NCI-H510A (cell line): ENCODE data around the gene PCDHGB4.
"Not testable (repeated sequence)": the region's sequence is repeated elsewhere in the genome, so short reads cannot be mapped to it uniquely, and the experiment has no call there.

Source experiments
- DNase-seq: peaks from one replicate; lab custom pipeline; 2025; lab: John Stamatoyannopoulos, UW

PCDHGB4 gene

GRCh38 chr5:141387557-141388311 is at the start of gene PCDHGB4:
Gene PCDHGB4, plus strand, starts transcription at chr5:141387698. Its CDS starts 187 bp downstream, at chr5:141387885.
- not testable (repeated sequence) for DNase-seq

- DNase-seq = no peak
Observed at GRCh38 chr5:141338538-141339306, 48.8 kb upstream of the PCDHGB4 start, which contains the start of gene PCDHGA2. Gene PCDHGA2, plus strand, starts transcription at chr5:141338760.

- DNase-seq = not testable (repeated sequence)
Observed at GRCh38 chr5:141340781-141341354, 46.6 kb upstream of the PCDHGB4 start.

- no peak for DNase-seq
Observed at GRCh38 chr5:141342773-141343172, 44.7 kb upstream of the PCDHGB4 start.

GRCh38 chr5:141343242-141343952 is 44.1 kb upstream of the PCDHGB4 start, which contains the start of gene PCDHGA3:
Gene PCDHGA3, plus strand, starts transcription at chr5:141343829. Its CDS starts 205 bp downstream, at chr5:141344034.
- DNase-seq = no peak

- DNase-seq = no peak
Observed at GRCh38 chr5:141343953-141344463, 43.5 kb upstream of the PCDHGB4 start.

GRCh38 chr5:141345327-141345726 is 42.2 kb upstream of the PCDHGB4 start:
- DNase-seq = no peak

- DNase-seq = not testable (repeated sequence)
Observed at GRCh38 chr5:141346017-141346416, 41.5 kb upstream of the PCDHGB4 start.

- no peak for DNase-seq
Observed at GRCh38 chr5:141349917-141350619, 37.4 kb upstream of the PCDHGB4 start, which contains the start of gene PCDHGB1. Gene PCDHGB1, plus strand, starts transcription at chr5:141350099. Its CDS starts 162 bp downstream, at chr5:141350261.

GRCh38 chr5:141351591-141351990 is 35.9 kb upstream of the PCDHGB4 start:
- DNase-seq = no peak

GRCh38 chr5:141354900-141355469 is 32.5 kb upstream of the PCDHGB4 start, which contains the start of gene PCDHGA4:
Gene PCDHGA4, plus strand, starts transcription at chr5:141355021. Its CDS starts 87 bp downstream, at chr5:141355108.
- no peak for DNase-seq

- no peak for DNase-seq
Observed at GRCh38 chr5:141355641-141356040, 31.9 kb upstream of the PCDHGB4 start.

- no peak for DNase-seq
Observed at GRCh38 chr5:141356133-141356532, 31.4 kb upstream of the PCDHGB4 start.

- DNase-seq = no peak
Observed at GRCh38 chr5:141356950-141357349, 30.5 kb upstream of the PCDHGB4 start.

GRCh38 chr5:141359790-141360426 is 27.6 kb upstream of the PCDHGB4 start, which contains the start of gene PCDHGB2:
Gene PCDHGB2, plus strand, starts transcription at chr5:141359994. Its CDS starts 142 bp downstream, at chr5:141360136.
- DNase-seq = no peak

- DNase-seq = no peak
Observed at GRCh38 chr5:141360685-141361084, 26.8 kb upstream of the PCDHGB4 start.

GRCh38 chr5:141362719-141363118 is 24.8 kb upstream of the PCDHGB4 start:
- no peak for DNase-seq

- no peak for DNase-seq
Observed at GRCh38 chr5:141363952-141364660, 23.4 kb upstream of the PCDHGB4 start, which contains the start of gene PCDHGA5. Gene PCDHGA5, plus strand, starts transcription at chr5:141364162. Its CDS starts 169 bp downstream, at chr5:141364331.
